Medulla oblongata (tissue), 1 donor: ENCODE data around the gene HTT.
A peak's percentile ranks its signal among the peaks of the same experiment; 100 is the strongest.

Experiments
- DNase-seq: peaks from one replicate; pipeline ENCODE4 v3.0.0-alpha.2; 2015; ENCODE audit errors: extremely low spot score

Gene HTT

DNA sequence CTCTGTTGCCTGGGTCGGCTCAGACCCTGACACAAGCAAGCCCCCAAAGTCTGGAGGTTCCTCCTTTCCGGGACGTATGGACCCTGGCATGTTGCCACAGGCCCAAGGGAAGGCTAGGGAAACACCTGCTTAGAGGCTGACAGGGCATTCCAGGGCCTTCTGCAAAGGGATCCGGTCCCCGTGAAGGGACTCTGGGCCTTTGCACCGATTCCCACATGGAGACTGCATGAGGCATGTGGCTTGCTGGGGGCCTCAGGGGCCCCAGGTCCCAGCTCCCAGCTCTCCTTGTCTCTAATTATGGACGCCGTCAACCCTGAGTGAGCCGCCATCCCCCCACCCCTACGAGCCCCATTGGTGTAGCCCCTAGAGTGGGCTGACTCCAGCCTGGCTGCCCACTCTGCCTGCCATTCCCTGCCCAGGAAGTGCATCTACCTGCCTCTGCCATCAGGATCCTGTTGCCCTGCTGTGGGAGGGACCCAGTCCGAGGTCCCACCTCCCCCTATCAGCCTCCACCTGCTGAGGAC lies 214.2 kb downstream of the HTT start:
- no peak for DNase-seq

DNA sequence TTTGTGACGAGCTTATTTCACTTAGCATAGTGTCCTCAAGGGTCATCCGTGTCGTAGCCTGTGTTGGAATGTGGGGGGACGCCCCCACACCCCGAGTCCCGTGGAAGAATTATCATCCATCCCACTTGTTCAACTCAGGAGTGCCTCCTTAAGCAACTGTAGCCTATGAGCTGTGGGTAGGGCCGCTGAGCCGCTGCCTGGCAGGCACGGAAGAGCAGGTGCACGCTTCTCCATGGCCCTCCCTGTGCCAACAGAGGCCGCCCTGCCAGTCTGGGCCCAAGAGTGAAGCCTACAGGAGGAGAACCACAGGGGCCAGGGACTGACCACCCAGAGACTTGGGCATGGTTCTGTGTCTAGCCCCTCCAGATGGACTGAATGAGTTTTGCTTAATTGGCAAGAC lies 216.0 kb downstream of the HTT start:
- no peak for DNase-seq

- DNase-seq, result no peak
These were observed 216.4 kb downstream of the HTT start for GRCh38 chr4:3290889-3291321.

DNA sequence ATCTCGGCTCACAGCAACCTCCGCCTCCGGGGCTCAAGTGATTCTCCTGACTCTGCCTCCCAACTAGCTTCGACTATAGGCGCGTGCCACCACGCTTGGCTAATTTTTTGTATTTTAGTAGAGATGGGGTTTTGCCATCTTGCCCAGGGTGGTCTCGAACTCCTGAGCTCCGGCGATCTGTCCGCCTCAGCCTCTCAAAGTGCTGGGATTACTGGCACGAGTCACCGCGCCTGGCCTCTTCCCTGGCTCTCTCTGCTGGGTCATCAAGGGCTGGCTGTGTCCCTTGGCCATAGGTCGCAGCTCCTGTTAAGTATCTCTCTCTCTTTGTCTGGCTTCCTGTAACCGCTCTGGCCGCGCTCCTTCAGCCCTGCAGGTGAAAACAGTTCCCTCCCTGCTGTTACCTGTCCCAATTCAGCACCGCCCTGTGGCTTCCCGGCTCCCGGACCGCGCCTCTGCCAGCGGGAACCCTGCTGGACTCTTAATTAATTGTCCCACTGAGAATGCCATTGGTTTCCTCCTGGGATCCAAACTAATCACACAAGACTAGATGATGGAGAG lies 217.0 kb downstream of the HTT start:
- no peak for DNase-seq

- peak; percentile 59 for DNase-seq
These were observed 217.6 kb downstream of the HTT start for GRCh38 chr4:3291969-3292570.

DNA sequence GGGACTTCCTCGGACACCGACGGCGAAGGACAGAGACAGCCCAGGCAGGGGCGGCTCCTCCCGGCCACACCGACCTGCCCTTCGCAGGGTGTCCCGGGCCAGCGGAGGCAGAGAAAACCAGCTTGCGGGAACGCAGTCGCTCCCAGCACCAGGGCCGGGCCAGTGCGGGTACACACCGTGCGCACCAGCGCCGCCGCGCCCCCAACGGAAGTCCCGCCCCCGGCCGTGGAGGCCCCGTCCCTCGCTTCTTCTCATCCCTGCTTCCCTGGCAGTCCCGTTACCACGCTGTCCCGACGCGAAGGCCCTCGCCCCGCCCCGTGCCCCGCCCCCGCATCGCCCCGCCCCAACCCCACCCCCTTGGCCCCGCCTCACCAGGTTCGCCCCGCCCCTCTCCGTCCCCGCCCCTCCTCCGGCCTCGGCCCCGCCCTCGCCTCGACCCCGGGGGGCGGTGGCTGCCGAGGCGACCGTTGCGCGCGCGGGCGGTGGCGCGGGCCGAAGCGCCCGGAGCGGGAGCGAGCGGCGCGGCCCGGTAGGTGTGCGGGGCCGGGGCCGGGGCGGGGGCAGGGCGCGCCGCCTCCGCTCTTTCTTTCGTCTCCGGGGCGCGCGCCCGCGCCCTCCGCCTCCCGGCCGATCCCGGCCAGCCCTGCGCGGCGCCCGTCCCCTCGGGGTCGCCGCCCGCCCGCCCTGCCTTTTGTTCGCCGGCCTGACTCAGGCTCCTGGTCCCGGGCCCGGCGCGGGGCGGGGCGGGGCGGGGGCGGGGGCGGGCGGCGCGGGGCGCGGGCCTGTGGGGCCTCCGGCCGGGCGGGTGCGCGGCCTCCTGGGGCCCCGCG lies 218.3 kb downstream of the HTT start, which contains the start of gene RGS12:
Gene RGS12, plus strand, starts transcription at position 451 of the 830 bp plus-strand sequence. CDS start 23,150 bp downstream, outside the sequence.
- peak; percentile 95 for DNase-seq
